HEK293 (cell line): ENCODE measurements around the gene SEM1.
"Not testable (repeated sequence)": the region's sequence is repeated elsewhere in the genome, so short reads cannot be mapped to it uniquely, and the experiment has no call there.

Experiments used
- CTCF ChIA-PET: fragments of 350-600 bp; formaldehyde crosslinking; extraction: SDS; loops from one replicate; lab custom pipeline; 2021; ENCODE audit warnings: antibody characterized with exemption; lab: Yijun Ruan, JAX
- POLR2A ChIA-PET: fragments of 300-600 bp; formaldehyde crosslinking; extraction: SDS; loops from one replicate; lab custom pipeline; 2020; ENCODE audit warnings: antibody characterized with exemption, inconsistent platforms; lab: Yijun Ruan, JAX
- H3K27ac ChIP-seq: fragments of 200-500 bp; sonication (Bioruptor generic); 2 replicates; pipeline ENCODE4 v1.5.1; 2014; ENCODE audit warnings: low read depth, low read length, control low read depth, inconsistent platforms; ENCODE audit errors: extremely low read depth
- H3K36me3 ChIP-seq, 2 experiments: fragments of 200-500 bp in 1 of 2; sonication (Bioruptor generic) in 1 of 2; 1 replicate in 1 of 2; 2 replicates in 1 of 2; pipeline ENCODE4 v1.5.1; 2014 to 2017; ENCODE audit warnings: inconsistent platforms in 2 of 2, low read length in 2 of 2; ENCODE audit not compliant: control insufficient read depth in 2 of 2, insufficient read depth in 1 of 2
- H3K4me1 ChIP-seq: fragments of 200-500 bp; sonication (Bioruptor generic); 2 replicates; pipeline ENCODE4 v1.5.1; 2014; ENCODE audit warnings: mild to moderate bottlenecking, low read length, inconsistent platforms; ENCODE audit not compliant: control insufficient read depth, insufficient read depth
- H3K4me3 ChIP-seq: 2 replicates; pipeline ENCODE4 v1.5.1; 2011; ENCODE audit warnings: low read depth, mild to moderate bottlenecking, control low read depth, low read length, moderate library complexity
- H3K9me3 ChIP-seq: fragments of 200-500 bp; sonication (Bioruptor generic); 2 replicates; pipeline ENCODE4 v1.5.1; 2014; ENCODE audit warnings: low read depth, low read length, inconsistent platforms; ENCODE audit not compliant: control insufficient read depth, insufficient read depth
- REPIN1 ChIP-seq: fragments of 450-650 bp; formaldehyde crosslinking; IDR thresholded peaks from 2 replicates; pipeline ENCODE4 v1.5.1; 2017; ENCODE audit warnings: missing biosample characterization, missing genetic modification characterization, low read depth
- REST ChIP-seq: fragments of 450-650 bp; formaldehyde crosslinking; IDR thresholded peaks from 2 replicates; pipeline ENCODE4 v1.5.1; 2016; ENCODE audit warnings: missing biosample characterization, missing genetic modification characterization
- SCRT1 ChIP-seq: fragments of 450-650 bp; formaldehyde crosslinking; IDR thresholded peaks from 2 replicates; pipeline ENCODE4 v1.5.1; 2016; ENCODE audit warnings: missing biosample characterization, missing genetic modification characterization, borderline replicate concordance
- ZBTB48 ChIP-seq: fragments of 450-650 bp; formaldehyde crosslinking; IDR thresholded peaks from 2 replicates; pipeline ENCODE4 v1.5.1; 2016; ENCODE audit warnings: missing biosample characterization, missing genetic modification characterization
- ZBTB7A ChIP-seq: fragments of 450-650 bp; formaldehyde crosslinking; IDR thresholded peaks from 2 replicates; pipeline ENCODE4 v1.5.1; 2016; ENCODE audit warnings: low read depth, missing biosample characterization, missing genetic modification characterization
- ZNF10 ChIP-seq: fragments of 450-650 bp; formaldehyde crosslinking; IDR thresholded peaks from 2 replicates; pipeline ENCODE4 v1.5.1; 2017; ENCODE audit warnings: missing biosample characterization, missing genetic modification characterization
- ZNF146 ChIP-seq: fragments of 450-650 bp; formaldehyde crosslinking; IDR thresholded peaks from 2 replicates; pipeline ENCODE4 v1.5.1; 2016; ENCODE audit warnings: missing biosample characterization, missing genetic modification characterization
- ZNF24 ChIP-seq: fragments of 450-650 bp; formaldehyde crosslinking; IDR thresholded peaks from 2 replicates; pipeline ENCODE4 v1.5.1; 2016; ENCODE audit warnings: missing biosample characterization, missing genetic modification characterization
- ZNF280D ChIP-seq: fragments of 450-650 bp; formaldehyde crosslinking; IDR thresholded peaks from 2 replicates; pipeline ENCODE4 v1.5.1; 2016; ENCODE audit warnings: missing biosample characterization, missing genetic modification characterization
- ZNF404 ChIP-seq: fragments of 450-650 bp; formaldehyde crosslinking; IDR thresholded peaks from 2 replicates; pipeline ENCODE4 v1.5.1; 2017; ENCODE audit warnings: missing biosample characterization, missing genetic modification characterization
- ZNF488 ChIP-seq: fragments of 450-650 bp; formaldehyde crosslinking; IDR thresholded peaks from 2 replicates; pipeline ENCODE4 v1.5.1; 2016; ENCODE audit warnings: missing biosample characterization, missing genetic modification characterization
- ZNF621 ChIP-seq: fragments of 450-650 bp; formaldehyde crosslinking; IDR thresholded peaks from 2 replicates; pipeline ENCODE4 v1.5.1; 2017; ENCODE audit warnings: missing biosample characterization, missing genetic modification characterization

The SEM1 gene

GRCh38 chr7:96645084-96645483 lies 64.6 kb downstream of the SEM1 start (continued):
- TF ChIP-seq REST (tag by site-specific recombination) = no peak
- no peak for TF ChIP-seq ZBTB48 (tag by site-specific recombination)
- no peak for TF ChIP-seq ZNF621 (tag by site-specific recombination)
- no peak for TF ChIP-seq REPIN1 (tag by site-specific recombination)
- no peak for TF ChIP-seq ZBTB7A
- TF ChIP-seq ZNF488 (tag by site-specific recombination) = no peak
- no peak for TF ChIP-seq ZNF24 (tag by site-specific recombination)
- TF ChIP-seq ZNF10 (tag by site-specific recombination) = no peak

GRCh38 chr7:96643436-96643835 lies 66.2 kb downstream of the SEM1 start:
- POLR2A ChIA-PET, H3K4me3 ChIP-seq: not testable (repeated sequence)

GRCh38 chr7:96640054-96640453 lies 69.6 kb downstream of the SEM1 start:
- Histone ChIP-seq H3K27ac (no peak overlapping the region), H3K9me3 (no peaks in the 10 kb centered on the region), H3K4me3 (no peak overlapping the region), H3K4me1 (peaks cover 9% of the 10 kb centered on the region; the same call in 1 of the 2 replicates), H3K36me3 (no peaks in the 10 kb centered on the region)
- no peak for TF ChIP-seq ZNF404 (tag by site-specific recombination)
- no peak for TF ChIP-seq SCRT1 (tag by site-specific recombination)
- ChIA-PET CTCF (no interaction called here), POLR2A (no interaction called here)

More at GRCh38 chr7:96643436-96643835, 66.2 kb downstream of the SEM1 start:
- H3K4me1 ChIP-seq, H3K9me3 ChIP-seq, H3K27ac ChIP-seq, CTCF ChIA-PET, H3K36me3 ChIP-seq: not testable (repeated sequence)
- TF ChIP-seq ZNF146 (tag by site-specific recombination) (peak; percentile 76; the same call in 1 of the 2 replicates), ZNF280D (tag by site-specific recombination) (0 out of 2 replicates have a peak, but pooled peaks have one; percentile 32)
